SU-DHL-6 (cell line): ENCODE measurements around the gene LAMC3.

Source experiments
- H2AFZ ChIP-seq: fragments of 200-600 bp; sonication (generic); 2 replicates; pipeline ENCODE4 v1.6.1; 2014; ENCODE audit warnings: low read depth, mild to moderate bottlenecking, moderate library complexity, mixed read lengths, antibody characterized with exemption, low read length; ENCODE audit not compliant: severe bottlenecking
- H3F3A ChIP-seq: fragments of 200-600 bp; shearing (Covaris generic); 2 replicates; pipeline ENCODE4 v1.6.0; 2016; ENCODE audit warnings: antibody characterized with exemption, mild to moderate bottlenecking; ENCODE audit not compliant: insufficient read depth
- H3K27ac ChIP-seq: fragments of 200-600 bp; sonication (generic); 2 replicates; pipeline ENCODE4 v1.5.1; 2016; ENCODE audit warnings: low read depth, mild to moderate bottlenecking, low read length, moderate library complexity, mixed read lengths
- H3K27me3 ChIP-seq: fragments of 200-600 bp; sonication (generic), shearing (Covaris generic); 2 replicates; pipeline ENCODE4 v1.6.0; 2014; ENCODE audit warnings: mild to moderate bottlenecking, low read length
- H3K36me3 ChIP-seq: fragments of 200-600 bp; sonication (generic); 2 replicates; pipeline ENCODE4 v1.6.1; 2014; ENCODE audit warnings: mild to moderate bottlenecking, low read length, mixed read lengths
- H3K4me2 ChIP-seq: fragments of 300-600, 200-600 bp; shearing (Covaris generic), sonication (generic); 2 replicates; pipeline ENCODE4 v1.6.0; 2014; ENCODE audit warnings: low read length, low read depth, mild to moderate bottlenecking; ENCODE audit not compliant: poor library complexity, severe bottlenecking
- H3K4me3 ChIP-seq: fragments of 200-600 bp; sonication (generic); 2 replicates; pipeline ENCODE4 v1.5.1; 2014; ENCODE audit warnings: antibody characterized with exemption, low read length, mild to moderate bottlenecking, mixed read lengths; ENCODE audit not compliant: insufficient read depth, poor library complexity, severe bottlenecking
- H3K79me2 ChIP-seq: fragments of 200-600 bp; sonication (generic); 2 replicates; pipeline ENCODE4 v1.6.1; 2014; ENCODE audit warnings: mild to moderate bottlenecking, low read length, moderate library complexity; ENCODE audit not compliant: insufficient read depth
- H3K9ac ChIP-seq: fragments of 200-600 bp; sonication (generic); 2 replicates; pipeline ENCODE4 v1.7.0; 2014; ENCODE audit warnings: mild to moderate bottlenecking, low read length
- H3K9me2 ChIP-seq: fragments of 200-600 bp; sonication (generic); replicated peaks from 2 replicates; pipeline ENCODE4 v1.6.1; 2014; ENCODE audit warnings: low read length; ENCODE audit not compliant: insufficient read depth
- H3K9me3 ChIP-seq: fragments of 200-600 bp; sonication (generic); 2 replicates; pipeline ENCODE4 v1.6.1; 2014; ENCODE audit warnings: low read length, mixed read lengths; ENCODE audit not compliant: insufficient read depth
- H4K20me1 ChIP-seq: fragments of 200-600 bp; sonication (generic); 2 replicates; pipeline ENCODE4 v1.6.1; 2014; ENCODE audit warnings: low read depth, mild to moderate bottlenecking, antibody characterized with exemption, low read length, moderate library complexity, mixed read lengths
- EZH2phosphoT487 ChIP-seq: fragments of 200-600 bp; sonication (generic), shearing (Covaris generic); conservative IDR thresholded peaks from 2 replicates; pipeline ENCODE4 v1.6.1; 2018; ENCODE audit warnings: mild to moderate bottlenecking, antibody characterized with exemption, low read length, moderate library complexity, mixed read lengths
- TF ChIP-seq, protein P1 (sequence below): fragments of 200-600 bp; sonication (generic); IDR thresholded peaks from one replicate; pipeline ENCODE4 v1.5.1; 2017; ENCODE audit warnings: antibody characterized with exemption, mild to moderate bottlenecking, low read length, moderate library complexity; ENCODE audit not compliant: insufficient read depth, poor library complexity, severe bottlenecking

The LAMC3 gene

DNA sequence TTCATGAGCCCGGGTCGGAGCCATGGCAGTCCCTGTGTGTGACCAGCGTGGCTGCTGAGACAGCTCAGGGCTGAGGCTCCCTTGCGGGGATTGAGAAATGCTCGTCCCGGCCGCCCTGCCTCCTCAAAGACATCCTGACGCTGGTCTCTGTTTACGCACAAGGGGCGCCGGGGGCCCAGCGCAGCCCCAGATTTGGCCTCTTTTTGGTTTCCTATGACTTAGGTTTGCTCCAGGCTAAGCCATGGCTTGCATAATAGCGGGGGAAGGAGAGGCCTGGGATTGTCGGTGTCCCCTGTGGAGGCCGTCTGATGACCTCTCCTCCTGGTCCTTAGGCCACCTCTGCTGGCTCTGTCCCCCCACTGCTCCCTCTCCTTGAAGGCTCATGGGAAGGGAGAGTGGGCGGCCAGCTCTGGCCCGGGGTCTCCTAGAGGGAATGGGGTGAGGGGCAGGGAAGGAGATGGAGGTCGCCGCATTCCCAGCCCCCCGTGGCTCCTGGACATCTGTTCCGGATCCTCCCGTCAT, 3.5 kb downstream of the LAMC3 start:
- no peak overlapping the region for H3K4me3 ChIP-seq
- H3K27ac ChIP-seq, result no peak overlapping the region
- no peaks in the 10 kb centered on the region for H3K9me3 ChIP-seq
- H3F3A ChIP-seq, result no peaks in the 10 kb centered on the region
- TF ChIP-seq, protein P1, sequence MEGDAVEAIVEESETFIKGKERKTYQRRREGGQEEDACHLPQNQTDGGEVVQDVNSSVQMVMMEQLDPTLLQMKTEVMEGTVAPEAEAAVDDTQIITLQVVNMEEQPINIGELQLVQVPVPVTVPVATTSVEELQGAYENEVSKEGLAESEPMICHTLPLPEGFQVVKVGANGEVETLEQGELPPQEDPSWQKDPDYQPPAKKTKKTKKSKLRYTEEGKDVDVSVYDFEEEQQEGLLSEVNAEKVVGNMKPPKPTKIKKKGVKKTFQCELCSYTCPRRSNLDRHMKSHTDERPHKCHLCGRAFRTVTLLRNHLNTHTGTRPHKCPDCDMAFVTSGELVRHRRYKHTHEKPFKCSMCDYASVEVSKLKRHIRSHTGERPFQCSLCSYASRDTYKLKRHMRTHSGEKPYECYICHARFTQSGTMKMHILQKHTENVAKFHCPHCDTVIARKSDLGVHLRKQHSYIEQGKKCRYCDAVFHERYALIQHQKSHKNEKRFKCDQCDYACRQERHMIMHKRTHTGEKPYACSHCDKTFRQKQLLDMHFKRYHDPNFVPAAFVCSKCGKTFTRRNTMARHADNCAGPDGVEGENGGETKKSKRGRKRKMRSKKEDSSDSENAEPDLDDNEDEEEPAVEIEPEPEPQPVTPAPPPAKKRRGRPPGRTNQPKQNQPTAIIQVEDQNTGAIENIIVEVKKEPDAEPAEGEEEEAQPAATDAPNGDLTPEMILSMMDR, result no peak
- no peak for TF ChIP-seq EZH2phosphoT487
- H3K4me2 ChIP-seq, result no peak overlapping the region
- no peak overlapping the region for H2AFZ ChIP-seq
- H3K9me2 ChIP-seq, result no peaks in the 10 kb centered on the region
- no peak overlapping the region for H3K9ac ChIP-seq
- no peaks in the 10 kb centered on the region for H3K27me3 ChIP-seq
- H4K20me1 ChIP-seq, result no peaks in the 10 kb centered on the region
- H3K79me2 ChIP-seq, result no peaks in the 10 kb centered on the region
- no peaks in the 10 kb centered on the region for H3K36me3 ChIP-seq

GRCh38 chr9:131013015-131013755, 4.2 kb downstream of the LAMC3 start:
- no peaks in the 10 kb centered on the region for H3K9me2 ChIP-seq
- H4K20me1 ChIP-seq, result no peaks in the 10 kb centered on the region
- no peak overlapping the region for H2AFZ ChIP-seq
- no peaks in the 10 kb centered on the region for H3K79me2 ChIP-seq
- no peaks in the 10 kb centered on the region for H3F3A ChIP-seq
- no peaks in the 10 kb centered on the region for H3K36me3 ChIP-seq
- H3K9ac ChIP-seq, result no peak overlapping the region
- no peak overlapping the region for H3K27ac ChIP-seq
- no peaks in the 10 kb centered on the region for H3K9me3 ChIP-seq
- H3K27me3 ChIP-seq, result no peaks in the 10 kb centered on the region
- TF ChIP-seq, protein P1, result no peak
- no peak for TF ChIP-seq EZH2phosphoT487
- no peak overlapping the region for H3K4me2 ChIP-seq
- H3K4me3 ChIP-seq, result no peak overlapping the region

GRCh38 chr9:131013771-131014676, 5.0 kb downstream of the LAMC3 start:
- Histone ChIP-seq H3K4me2 (no peak overlapping the region), H4K20me1 (no peaks in the 10 kb centered on the region), H3F3A (no peaks in the 10 kb centered on the region), H3K27me3 (no peaks in the 10 kb centered on the region), H3K9me3 (no peaks in the 10 kb centered on the region), H2AFZ (no peak overlapping the region), H3K4me3 (no peak overlapping the region), H3K9me2 (no peaks in the 10 kb centered on the region), H3K79me2 (no peaks in the 10 kb centered on the region), H3K27ac (no peak overlapping the region), H3K36me3 (no peaks in the 10 kb centered on the region), H3K9ac (no peak overlapping the region)
- no peak for TF ChIP-seq EZH2phosphoT487
- TF ChIP-seq, protein P1, result no peak
